Right cardiac atrium (tissue), 5 donors: ENCODE measurements around the gene CEMIP2. TPM values are rescaled to one million over a fixed set of nuclear protein-coding genes. Genes with fewer than 3 reads are reported as not detected.

ENCODE experiments used
- ATAC-seq, 2 donors: fragments of 200-7000 bp; cut with Tn5 transposase; one replicate each; pipeline versions ENCODE4 v1.8.0 to v1.9.1; 2020; ENCODE audit warnings: moderate library complexity in 2 of 2, mild to moderate bottlenecking in 1 of 2
- DNase-seq, 3 donors: peaks; one replicate each; pipeline ENCODE4 v3.0.0-alpha.2; 2020
- H3K27ac ChIP-seq: one replicate; pipeline ENCODE4 v1.5.1; 2013; ENCODE audit warnings: mild to moderate bottlenecking, low read length, control low read depth, moderate library complexity
- H3K27me3 ChIP-seq: one replicate; pipeline ENCODE4 v1.6.1; 2013; ENCODE audit not compliant: control insufficient read depth, insufficient read depth
- H3K4me1 ChIP-seq: one replicate; pipeline ENCODE4 v1.6.1; 2013; ENCODE audit warnings: low read length; ENCODE audit not compliant: control insufficient read depth, insufficient read depth
- H3K4me3 ChIP-seq: one replicate; pipeline ENCODE4 v1.5.1; 2013; ENCODE audit warnings: low read length, control low read depth
- H3K9me3 ChIP-seq: one replicate; pipeline ENCODE4 v1.6.1; 2013; ENCODE audit warnings: low read length; ENCODE audit not compliant: control insufficient read depth
- WGBS: extraction: QIAGEN DNeasy Blood & Tissue Kit; methylation state at CpG from one replicate; pipeline ENCODE4 v1.1.7; 2013; 5-methylcytosine and 5-hydroxymethylcytosine counted together
- intact Hi-C, 4 donors: fragments of 100-400 bp; cut with DNase I; formaldehyde crosslinking; loops; one replicate each; pipeline versions ENCODE4 v1.11.0 to v1.14.0; 2022 to 2023
- polyA plus RNA-seq: library from polyadenylated mRNA; stranded (reverse); fragments of 200-250 nt; gene quantifications from one replicate; pipeline ENCODE4 v1.2.3, GENCODE V29; 2013
- total RNA-seq, 4 donors: library from RNA; stranded (reverse); fragmentation: NEBNext Ultra II Directional; extraction: Animal tissue kit (Norgen Biotek cat#: 25700); gene quantifications; one replicate each; pipeline ENCODE4 v1.2.1, GENCODE V29; 2021
- donor health status: healthy with polysubstance abuse.
- donor health status: DM: no; HTN: yes; CAD: no.
- donor health status: DM: no; HTN: no; CAD: no.
- donor health status: DM: no; HTN: yes; CAD: no; lungs with severe emphysema.
- donor health status: DM: yes; HTN: yes; CAD: no.

CEMIP2 gene
- total and polyA plus RNA-seq, 5 donors: 12.1 to 66.9 (median 39.9) TPM

- Histone ChIP-seq H3K27ac (no peak overlapping the region), H3K27me3 (no peaks in the 10 kb centered on the region), H3K9me3 (no peaks in the 10 kb centered on the region), H3K4me1 (peaks cover 6% of the 10 kb centered on the region), H3K4me3 (no peak overlapping the region)
- intact Hi-C loops: loop anchor here in 3 of 4 donors (10.0 kb wide), 2 partner anchors 49 to 159 kb away; no protein-coding TSS in a partner anchor
- ATAC-seq: no peak
- no peak for DNase-seq
Measured at GRCh38 chr9:71763832-71764231, 4.5 kb downstream of the CEMIP2 start.

GRCh38 chr9:71762900-71763653 is 5.2 kb downstream of the CEMIP2 start:
- no peak overlapping the region for H3K27ac ChIP-seq
- no peak overlapping the region for H3K4me3 ChIP-seq
- ATAC-seq: no peak
- H3K27me3 ChIP-seq: no peaks in the 10 kb centered on the region
- DNase-seq: no peak
- peaks cover 6% of the 10 kb centered on the region for H3K4me1 ChIP-seq
- intact Hi-C loops: loop anchor here in 3 of 4 donors (10.0 kb wide), 2 partner anchors 48 to 158 kb away; no protein-coding TSS in a partner anchor
- no peaks in the 10 kb centered on the region for H3K9me3 ChIP-seq
- 82% methylated on average over 2 of the region's 2 CpGs for WGBS

DNA sequence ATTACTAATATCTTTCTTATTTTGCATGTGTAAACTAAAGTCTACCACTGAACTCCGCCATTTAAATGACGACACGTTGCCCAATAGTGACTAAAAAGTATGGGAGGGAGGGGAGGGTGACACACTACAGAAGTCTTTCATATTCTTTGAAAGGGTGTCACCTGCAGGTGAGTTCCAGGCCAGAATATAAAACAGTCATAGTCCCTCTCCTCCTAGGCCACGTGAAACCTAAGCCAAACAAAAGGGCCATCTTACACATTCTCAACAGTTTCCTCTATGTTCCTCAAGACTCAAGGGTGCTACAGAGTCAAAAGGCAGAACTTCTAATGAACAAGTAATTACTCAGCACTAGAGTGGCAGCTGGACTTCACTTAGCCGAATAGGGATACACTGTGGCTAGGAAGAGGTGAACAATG is 6.4 kb downstream of the CEMIP2 start:
- Histone ChIP-seq H3K27me3 (no peaks in the 10 kb centered on the region), H3K4me1 (peaks cover 3% of the 10 kb centered on the region), H3K9me3 (no peaks in the 10 kb centered on the region), H3K4me3 (no peak overlapping the region), H3K27ac (no peak overlapping the region)
- no peak for DNase-seq
- intact Hi-C loops: loop anchor here in 3 of 4 donors (10.0 kb wide), 2 partner anchors 47 to 157 kb away; no protein-coding TSS in a partner anchor
- WGBS: 93% methylated on average over 5 of the region's 5 CpGs
- no peak for ATAC-seq

DNA sequence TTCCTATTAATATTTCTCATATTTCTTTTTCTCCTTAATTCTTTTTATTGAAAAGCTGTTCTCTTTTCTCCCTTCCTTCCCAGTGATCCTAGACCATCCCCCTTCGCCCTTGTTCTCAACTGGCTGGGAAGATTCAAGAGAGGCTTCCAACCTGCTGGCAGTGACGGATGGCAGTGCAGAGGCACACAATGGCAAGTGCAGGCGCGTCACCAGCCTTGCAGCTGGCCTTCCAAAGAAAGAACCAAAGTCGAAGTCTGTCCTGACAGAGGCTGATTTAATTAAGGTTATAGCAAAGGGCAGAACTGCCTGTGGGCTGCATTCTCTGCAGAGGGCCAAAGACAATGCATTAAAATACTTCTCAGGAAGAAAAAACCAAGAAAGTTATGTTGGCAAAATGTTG is 7.4 kb downstream of the CEMIP2 start:
- no peaks in the 10 kb centered on the region for H3K27me3 ChIP-seq
- DNase-seq: no peak
- intact Hi-C loops: loop anchor here in 3 of 4 donors (10.0 kb wide), 2 partner anchors 46 to 156 kb away; no protein-coding TSS in a partner anchor
- H3K9me3 ChIP-seq: no peaks in the 10 kb centered on the region
- 75% methylated on average over 5 of the region's 5 CpGs for WGBS
- peak in 1 of 2 donors; percentile 7 for ATAC-seq
- H3K4me1 ChIP-seq: peaks cover 3% of the 10 kb centered on the region
- H3K4me3 ChIP-seq: no peak overlapping the region
- no peak overlapping the region for H3K27ac ChIP-seq

GRCh38 chr9:71758785-71759184 is 9.5 kb downstream of the CEMIP2 start:
- H3K4me1 ChIP-seq: peaks cover 3% of the 10 kb centered on the region
- no peak overlapping the region for H3K27ac ChIP-seq
- no peaks in the 10 kb centered on the region for H3K9me3 ChIP-seq
- WGBS: 80% methylated on average over 2 of the region's 2 CpGs
- DNase-seq: no peak
- intact Hi-C loops: no loop called here
- ATAC-seq: peak in 1 of 2 donors; percentile 22
- H3K4me3 ChIP-seq: no peak overlapping the region
- H3K27me3 ChIP-seq: no peaks in the 10 kb centered on the region

- DNase-seq (no peak), ATAC-seq (no peak)
- Histone ChIP-seq H3K9me3 (no peaks in the 10 kb centered on the region), H3K27ac (no peak overlapping the region), H3K4me3 (no peak overlapping the region), H3K27me3 (no peaks in the 10 kb centered on the region), H3K4me1 (peaks cover 3% of the 10 kb centered on the region)
- intact Hi-C loops: no loop called here
- 88% methylated on average over 4 of the region's 4 CpGs for WGBS
Measured at GRCh38 chr9:71758277-71758676, 10.0 kb downstream of the CEMIP2 start.

- 95% methylated on average over 1 of the region's 1 CpG for WGBS
- ATAC-seq: no peak
- Histone ChIP-seq H3K9me3 (no peaks in the 10 kb centered on the region), H3K27ac (no peak overlapping the region), H3K27me3 (no peaks in the 10 kb centered on the region), H3K4me3 (no peak overlapping the region), H3K4me1 (peaks cover 3% of the 10 kb centered on the region)
- intact Hi-C loops: no loop called here
- no peak for DNase-seq
Measured at GRCh38 chr9:71756753-71757152, 11.6 kb downstream of the CEMIP2 start.

DNA sequence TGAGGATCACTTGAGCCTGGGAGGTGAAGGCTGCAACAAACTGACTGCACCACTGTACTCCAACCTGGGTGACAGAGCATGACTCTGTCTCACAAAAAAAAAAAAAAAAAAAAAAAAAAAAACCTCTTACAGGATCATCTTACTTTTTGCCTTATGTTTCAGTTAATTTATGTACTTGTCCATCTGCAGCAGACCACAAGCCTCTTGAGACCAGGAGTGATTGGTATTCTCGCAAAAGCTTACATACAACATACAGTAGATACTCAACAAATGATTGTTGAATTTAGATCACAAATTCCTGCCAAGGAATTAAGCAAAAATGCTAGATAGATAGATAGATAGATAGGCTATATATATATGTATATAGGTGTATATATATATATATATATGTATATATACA is 12.4 kb downstream of the CEMIP2 start:
- no peak overlapping the region for H3K27ac ChIP-seq
- ATAC-seq (no peak), DNase-seq (no peak)
- no peaks in the 10 kb centered on the region for H3K27me3 ChIP-seq
- WGBS: 96% methylated on average over 1 of the region's 1 CpG
- peaks cover under 1% of the 10 kb centered on the region for H3K4me1 ChIP-seq
- H3K9me3 ChIP-seq: no peaks in the 10 kb centered on the region
- H3K4me3 ChIP-seq: no peak overlapping the region
- intact Hi-C loops: no loop called here

DNA sequence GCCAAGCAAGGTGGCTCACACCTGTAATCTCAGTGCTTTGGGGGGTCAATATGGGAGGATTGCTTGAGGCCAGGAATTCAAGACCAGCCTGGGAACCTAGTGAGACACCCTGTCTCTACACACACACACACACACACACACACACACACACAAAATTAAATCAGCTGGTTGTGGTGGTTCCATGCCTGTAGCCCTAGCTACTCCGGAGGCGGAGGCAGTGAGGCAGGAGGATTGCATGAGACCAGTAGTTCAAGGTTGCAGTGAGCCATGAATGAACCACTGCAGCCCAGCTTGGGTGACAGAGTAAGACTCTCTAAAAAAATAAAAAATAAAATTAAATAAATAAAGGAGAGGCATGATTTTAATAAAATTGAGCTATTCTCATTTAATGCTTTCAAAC is 13.1 kb downstream of the CEMIP2 start:
- Histone ChIP-seq H3K4me3 (no peak overlapping the region), H3K4me1 (no peaks in the 10 kb centered on the region), H3K27ac (no peak overlapping the region), H3K9me3 (no peaks in the 10 kb centered on the region), H3K27me3 (no peaks in the 10 kb centered on the region)
- intact Hi-C loops: no loop called here
- no peak for ATAC-seq
- DNase-seq: no peak
- WGBS: 96% methylated on average over 2 of the region's 2 CpGs

DNA sequence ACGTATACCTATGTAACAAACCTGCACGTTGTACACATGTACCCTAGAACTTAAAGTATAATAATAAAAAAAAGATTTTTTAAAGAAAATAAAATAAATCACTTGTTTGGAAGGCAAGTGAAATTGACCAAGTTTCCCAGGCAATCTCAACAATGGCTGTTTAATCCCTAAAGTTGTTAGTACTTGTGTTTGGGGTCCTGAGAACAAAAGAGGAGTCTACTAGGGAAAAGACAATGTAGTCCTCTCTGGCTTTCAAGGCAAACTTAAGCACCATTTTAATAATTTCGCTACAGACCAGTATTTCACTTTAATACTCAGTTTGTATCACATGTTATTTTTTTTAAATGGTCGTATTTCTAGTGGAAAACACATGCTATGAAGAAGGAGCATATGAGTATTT is 14.2 kb downstream of the CEMIP2 start:
- H3K4me3 ChIP-seq: no peak overlapping the region
- no peak for ATAC-seq
- intact Hi-C loops: loop anchor here in 1 of 4 donors (5.0 kb wide), 1 partner anchor 137 kb away; no protein-coding TSS in a partner anchor
- H3K9me3 ChIP-seq: no peaks in the 10 kb centered on the region
- 93% methylated on average over 4 of the region's 4 CpGs for WGBS
- DNase-seq: no peak
- no peak overlapping the region for H3K27ac ChIP-seq
- no peaks in the 10 kb centered on the region for H3K4me1 ChIP-seq
- H3K27me3 ChIP-seq: no peaks in the 10 kb centered on the region

DNA sequence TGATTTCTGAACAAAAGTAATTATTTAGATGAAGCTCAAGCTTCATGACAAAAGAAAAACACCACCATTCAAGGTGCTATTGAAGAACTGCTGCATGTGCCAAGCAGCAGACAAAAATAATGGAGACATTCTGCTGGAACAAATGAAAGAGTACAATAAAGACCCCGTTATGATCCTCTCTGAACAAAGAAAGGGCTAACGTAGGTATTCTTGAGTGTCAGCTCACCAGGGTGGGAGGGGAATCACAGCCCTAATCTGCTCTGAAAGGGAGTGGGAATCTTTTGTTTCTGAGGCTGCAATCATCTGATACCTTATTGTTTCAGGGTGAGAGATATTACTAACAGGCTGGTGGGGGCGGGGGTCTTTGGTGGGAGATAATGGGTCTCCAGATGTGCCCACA is 15.4 kb downstream of the CEMIP2 start:
- DNase-seq (no peak), ATAC-seq (no peak)
- H3K27me3 ChIP-seq: no peaks in the 10 kb centered on the region
- intact Hi-C loops: loop anchor here in 1 of 4 donors (5.0 kb wide), 1 partner anchor 136 kb away; no protein-coding TSS in a partner anchor
- peaks cover 2% of the 10 kb centered on the region for H3K4me1 ChIP-seq
- no peak overlapping the region for H3K27ac ChIP-seq
- H3K9me3 ChIP-seq: no peaks in the 10 kb centered on the region
- 83% methylated on average over 3 of the region's 3 CpGs for WGBS
- H3K4me3 ChIP-seq: no peak overlapping the region
